Right lobe of liver (tissue), 4 donors: ENCODE data around the gene HECTD1.

Experiments used
- CTCF ChIP-seq, 4 donors: fragments of 200-600 bp in 3 of 4; fragments of 450-650 bp in 1 of 4; IDR thresholded peaks; one replicate each; pipeline versions ENCODE4 v1.5.1 to v1.8.0; 2016 to 2022; ENCODE audit warnings: antibody characterized with exemption in 4 of 4, mild to moderate bottlenecking in 2 of 4
- POLR2A ChIP-seq: fragments of 450-650 bp; IDR thresholded peaks from one replicate; pipeline ENCODE4 v1.6.1; 2017; ENCODE audit warnings: antibody characterized with exemption, mild to moderate bottlenecking
- donor health status: DM: no; HTN: no; CAD: no.
- donor health status: DM: no; HTN: no; CAD: no.
- donor health status: DM: no; HTN: yes; CAD: no.

- TF ChIP-seq CTCF (IDR thresholded peaks at IDR 0.05) (no peak), POLR2A (no peak)
Observed at GRCh38 chr14:31251028-31251958, 43.7 kb upstream of the HECTD1 start.
